Hepatocyte (in vitro differentiated cells): Measurements from ENCODE around the gene CEP152. TPM values are rescaled to one million over a fixed set of nuclear protein-coding genes. Genes with fewer than 3 reads are reported as not detected.

Source experiments
- DNase-seq: peaks from one replicate; pipeline ENCODE4 v3.0.0-alpha.2; 2016; ENCODE audit warnings: low spot score
- H2AFZ ChIP-seq: fragments of 200-600 bp; sonication (generic); 2 replicates; pipeline ENCODE4 v1.6.0; 2016; ENCODE audit warnings: antibody characterized with exemption, mild to moderate bottlenecking
- H3K27ac ChIP-seq: fragments of 200-600 bp; sonication (generic); 2 replicates; pipeline ENCODE4 v1.5.1; 2016; ENCODE audit warnings: mild to moderate bottlenecking
- H3K27me3 ChIP-seq: fragments of 200-600 bp; sonication (generic); 2 replicates; pipeline ENCODE4 v1.6.1; 2016
- H3K36me3 ChIP-seq: fragments of 200-600 bp; sonication (generic); replicated peaks from 2 replicates; pipeline ENCODE4 v1.5.1; 2016; ENCODE audit warnings: low read depth; ENCODE audit not compliant: insufficient read depth
- H3K4me1 ChIP-seq: fragments of 200-600 bp; sonication (generic); 2 replicates; pipeline ENCODE4 v1.5.1; 2016; ENCODE audit warnings: mild to moderate bottlenecking, moderate library complexity; ENCODE audit not compliant: insufficient read depth
- H3K4me2 ChIP-seq: fragments of 200-600 bp; sonication (generic); 2 replicates; pipeline ENCODE4 v1.6.0; 2016
- H3K4me3 ChIP-seq: fragments of 200-600 bp; sonication (generic); 2 replicates; pipeline ENCODE4 v1.5.1; 2016; ENCODE audit warnings: mild to moderate bottlenecking
- H3K79me2 ChIP-seq: fragments of 200-600 bp; sonication (generic); 2 replicates; pipeline ENCODE4 v1.6.0; 2017; ENCODE audit warnings: mild to moderate bottlenecking
- H3K9me2 ChIP-seq: fragments of 200-600 bp; sonication (generic); replicated peaks from 2 replicates; pipeline ENCODE4 v1.6.0; 2017; ENCODE audit warnings: mild to moderate bottlenecking; ENCODE audit not compliant: insufficient read depth
- H3K9me3 ChIP-seq: fragments of 200-600 bp; sonication (generic); 2 replicates; pipeline ENCODE4 v1.5.1; 2016; ENCODE audit warnings: low read depth, mild to moderate bottlenecking
- H4K20me1 ChIP-seq: fragments of 200-600 bp; sonication (generic); 2 replicates; pipeline ENCODE4 v1.6.0; 2016; ENCODE audit warnings: mild to moderate bottlenecking; ENCODE audit not compliant: insufficient read depth, poor library complexity, severe bottlenecking
- EZH2 ChIP-seq: fragments of 200-600 bp; sonication (generic); IDR thresholded peaks from 2 replicates; pipeline ENCODE4 v1.6.1; 2016; ENCODE audit warnings: antibody characterized with exemption, mild to moderate bottlenecking, borderline replicate concordance
- EZH2phosphoT487 ChIP-seq: fragments of 200-600 bp; sonication (generic); IDR thresholded peaks from one replicate; pipeline ENCODE4 v1.6.1; 2018; ENCODE audit warnings: antibody characterized with exemption, mild to moderate bottlenecking, low read depth, moderate library complexity; ENCODE audit not compliant: unreplicated experiment, severe bottlenecking
- WGBS: methylation state at CpG from one replicate; pipeline ENCODE4 v1.1.6; 2016; ENCODE audit warnings: low lambda C conversion rate; ENCODE audit errors: missing lambda C conversion rate; 5-methylcytosine and 5-hydroxymethylcytosine counted together
- polyA plus RNA-seq: library from polyadenylated mRNA; unstranded; fragments of >200 nt; fragmentation: Nextera tagmentation; extraction: Ambion mirVana; gene quantifications from 2 replicates; pipeline ENCODE4 v1.2.1, GENCODE V29; 2016
- total RNA-seq: library from RNA; depleted of rRNA; stranded (reverse); fragments of >200 nt; gene quantifications from 2 replicates; pipeline ENCODE4 v1.2.3, GENCODE V29; 2014
- TF ChIP-seq, protein P1 (sequence below): fragments of 200-600 bp; sonication (generic); IDR thresholded peaks from 2 replicates; pipeline ENCODE4 v1.5.1; 2016; ENCODE audit warnings: antibody characterized with exemption, mild to moderate bottlenecking; ENCODE audit not compliant: poor library complexity

The CEP152 gene
- total and polyA plus RNA-seq, 2 experiments from 2014 or later, result 4.7 to 6.3 TPM

- Histone ChIP-seq H3K9me3 (no peaks in the 10 kb centered on the region), H4K20me1 (no peaks in the 10 kb centered on the region), H3K4me3 (no peak overlapping the region), H3K4me2 (no peak overlapping the region), H2AFZ (no peak overlapping the region), H3K9me2 (no peaks in the 10 kb centered on the region), H3K79me2 (no peaks in the 10 kb centered on the region), H3K27ac (no peak overlapping the region), H3K36me3 (no peaks in the 10 kb centered on the region), H3K27me3 (no peaks in the 10 kb centered on the region), H3K4me1 (no peaks in the 10 kb centered on the region)
- TF ChIP-seq, protein P1, sequence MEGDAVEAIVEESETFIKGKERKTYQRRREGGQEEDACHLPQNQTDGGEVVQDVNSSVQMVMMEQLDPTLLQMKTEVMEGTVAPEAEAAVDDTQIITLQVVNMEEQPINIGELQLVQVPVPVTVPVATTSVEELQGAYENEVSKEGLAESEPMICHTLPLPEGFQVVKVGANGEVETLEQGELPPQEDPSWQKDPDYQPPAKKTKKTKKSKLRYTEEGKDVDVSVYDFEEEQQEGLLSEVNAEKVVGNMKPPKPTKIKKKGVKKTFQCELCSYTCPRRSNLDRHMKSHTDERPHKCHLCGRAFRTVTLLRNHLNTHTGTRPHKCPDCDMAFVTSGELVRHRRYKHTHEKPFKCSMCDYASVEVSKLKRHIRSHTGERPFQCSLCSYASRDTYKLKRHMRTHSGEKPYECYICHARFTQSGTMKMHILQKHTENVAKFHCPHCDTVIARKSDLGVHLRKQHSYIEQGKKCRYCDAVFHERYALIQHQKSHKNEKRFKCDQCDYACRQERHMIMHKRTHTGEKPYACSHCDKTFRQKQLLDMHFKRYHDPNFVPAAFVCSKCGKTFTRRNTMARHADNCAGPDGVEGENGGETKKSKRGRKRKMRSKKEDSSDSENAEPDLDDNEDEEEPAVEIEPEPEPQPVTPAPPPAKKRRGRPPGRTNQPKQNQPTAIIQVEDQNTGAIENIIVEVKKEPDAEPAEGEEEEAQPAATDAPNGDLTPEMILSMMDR, result no peak
- TF ChIP-seq EZH2phosphoT487, result no peak
- no peak for TF ChIP-seq EZH2
- DNase-seq, result no peak
- 94% methylated on average over 1 of the region's 1 CpG for WGBS
Observed at GRCh38 chr15:48777645-48778330, 33.1 kb downstream of the CEP152 start.

DNA sequence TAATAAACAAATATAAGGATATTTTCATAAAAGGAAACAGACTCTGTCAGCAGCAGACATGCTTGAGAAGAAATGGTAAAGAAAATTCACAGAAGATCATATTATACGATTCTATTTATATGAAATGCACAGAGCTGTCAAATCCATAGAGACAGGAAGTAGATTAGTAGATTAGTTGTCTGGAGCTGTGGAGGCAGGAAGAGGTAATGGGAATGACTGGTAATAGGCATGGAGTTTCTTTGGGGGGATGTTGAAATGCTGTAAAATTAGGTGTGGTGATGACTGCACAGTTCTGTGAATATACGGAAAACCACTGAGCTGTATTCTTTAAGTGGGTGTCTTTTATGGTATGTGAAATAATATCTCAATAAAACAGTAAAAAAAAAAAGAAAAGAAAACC is 35.3 kb downstream of the CEP152 start:
- H3K36me3 ChIP-seq, result no peaks in the 10 kb centered on the region
- no peak overlapping the region for H3K27ac ChIP-seq
- H4K20me1 ChIP-seq, result no peaks in the 10 kb centered on the region
- no peak overlapping the region for H2AFZ ChIP-seq
- no peaks in the 10 kb centered on the region for H3K27me3 ChIP-seq
- TF ChIP-seq, protein P1, result no peak
- TF ChIP-seq EZH2, result no peak
- no peak for TF ChIP-seq EZH2phosphoT487
- no peak for DNase-seq
- H3K9me3 ChIP-seq, result no peaks in the 10 kb centered on the region
- H3K9me2 ChIP-seq, result no peaks in the 10 kb centered on the region
- H3K4me2 ChIP-seq, result no peak overlapping the region
- 91% methylated on average over 2 of the region's 2 CpGs for WGBS
- no peak overlapping the region for H3K4me3 ChIP-seq
- no peaks in the 10 kb centered on the region for H3K79me2 ChIP-seq
- no peaks in the 10 kb centered on the region for H3K4me1 ChIP-seq

DNA sequence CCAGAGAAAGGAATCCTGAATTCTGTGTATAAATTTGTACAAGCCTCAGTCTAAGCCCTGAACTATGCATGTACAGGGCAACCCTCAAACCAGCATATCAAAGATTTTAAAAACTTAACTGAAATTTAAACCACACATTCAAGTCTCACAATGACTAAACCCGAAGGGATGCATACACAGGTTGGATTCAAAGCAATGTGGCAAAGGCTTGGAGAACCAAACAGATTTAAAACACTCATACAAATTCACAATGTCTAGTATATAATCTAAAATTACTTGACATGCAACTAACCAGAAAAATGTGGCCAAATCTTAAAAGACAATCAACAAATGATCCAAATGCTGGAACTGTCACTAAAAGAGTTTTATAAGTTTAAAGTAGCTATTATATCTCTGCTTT is 36.4 kb downstream of the CEP152 start:
- no peak overlapping the region for H2AFZ ChIP-seq
- no peak overlapping the region for H3K27ac ChIP-seq
- H3K4me2 ChIP-seq, result no peak overlapping the region
- no peaks in the 10 kb centered on the region for H4K20me1 ChIP-seq
- H3K36me3 ChIP-seq, result no peaks in the 10 kb centered on the region
- no peaks in the 10 kb centered on the region for H3K4me1 ChIP-seq
- DNase-seq, result no peak
- no peaks in the 10 kb centered on the region for H3K79me2 ChIP-seq
- no peaks in the 10 kb centered on the region for H3K9me3 ChIP-seq
- H3K27me3 ChIP-seq, result no peaks in the 10 kb centered on the region
- H3K9me2 ChIP-seq, result no peaks in the 10 kb centered on the region
- no peak overlapping the region for H3K4me3 ChIP-seq
- TF ChIP-seq, protein P1, result no peak
- no peak for TF ChIP-seq EZH2phosphoT487
- no peak for TF ChIP-seq EZH2
- WGBS, result 100% methylated on average over 1 of the region's 1 CpG
